NCI-H345 treated with DMSO at 0.1 percent for 48 hours (cell line): ENCODE data around the gene MYL5.
"Not testable (repeated sequence)": the region's sequence is repeated elsewhere in the genome, so short reads cannot be mapped to it uniquely, and the experiment has no call there.

Experiments
- DNase-seq: peaks from one replicate; lab custom pipeline; 2025; ENCODE audit not compliant: unreplicated experiment; lab: John Stamatoyannopoulos, UW

The MYL5 gene

DNA sequence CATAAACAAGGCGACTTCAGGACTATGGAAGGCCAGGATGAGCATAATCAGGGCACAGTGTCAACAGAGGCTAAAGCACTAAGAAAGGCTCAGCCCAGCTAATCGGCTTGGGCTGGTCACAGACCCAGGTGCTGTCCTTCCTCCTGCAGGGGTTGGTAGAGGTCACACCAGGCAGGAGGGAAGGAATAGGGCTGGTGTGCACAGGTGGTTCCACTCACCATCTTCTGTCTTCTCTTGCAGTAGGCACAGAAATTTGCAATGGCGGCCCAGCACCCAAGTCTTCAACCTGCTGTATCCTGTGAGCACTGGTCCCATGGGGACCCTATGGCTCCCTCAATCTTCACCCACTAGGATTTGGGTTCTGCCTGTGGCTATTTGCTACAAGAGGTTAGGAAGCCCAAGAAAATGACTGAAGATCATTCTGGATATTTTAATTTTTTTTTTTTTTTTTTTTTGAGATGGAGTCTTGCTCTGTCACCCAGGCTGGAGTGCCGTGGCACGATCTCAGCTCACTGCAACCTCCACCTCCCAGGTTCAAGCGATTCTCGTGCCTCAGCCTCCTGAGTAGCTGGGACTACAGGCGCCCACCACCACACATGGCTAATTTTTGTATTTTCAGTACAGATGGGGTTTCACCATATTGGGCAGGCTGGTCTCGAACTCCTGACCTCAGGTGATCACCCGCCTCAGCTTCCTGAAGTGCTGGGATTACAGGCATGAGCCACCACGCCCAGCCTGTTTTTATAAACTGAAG lies 4.4 kb upstream of the MYL5 start:
- DNase-seq: not testable (repeated sequence)

DNA sequence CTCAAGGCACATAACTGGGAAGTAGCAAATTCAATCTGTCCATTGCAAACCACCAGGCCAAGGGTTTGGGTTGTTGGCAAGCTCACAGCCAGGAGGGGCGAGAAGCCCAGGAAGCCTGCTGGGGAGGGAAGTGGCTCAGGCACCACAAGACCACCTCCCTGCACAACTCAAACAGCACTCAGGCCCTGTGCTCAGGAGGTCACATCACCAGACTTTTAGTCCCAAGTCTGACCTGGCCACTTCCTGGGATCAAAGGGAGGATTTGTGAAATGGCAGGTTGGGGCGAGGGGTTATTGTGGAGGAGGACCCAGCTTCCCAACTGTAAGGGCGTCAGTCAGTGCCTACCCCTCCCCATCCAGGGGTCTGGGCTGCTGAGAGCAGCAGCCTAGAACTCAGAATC lies 2.6 kb upstream of the MYL5 start:
- no peak for DNase-seq

DNA sequence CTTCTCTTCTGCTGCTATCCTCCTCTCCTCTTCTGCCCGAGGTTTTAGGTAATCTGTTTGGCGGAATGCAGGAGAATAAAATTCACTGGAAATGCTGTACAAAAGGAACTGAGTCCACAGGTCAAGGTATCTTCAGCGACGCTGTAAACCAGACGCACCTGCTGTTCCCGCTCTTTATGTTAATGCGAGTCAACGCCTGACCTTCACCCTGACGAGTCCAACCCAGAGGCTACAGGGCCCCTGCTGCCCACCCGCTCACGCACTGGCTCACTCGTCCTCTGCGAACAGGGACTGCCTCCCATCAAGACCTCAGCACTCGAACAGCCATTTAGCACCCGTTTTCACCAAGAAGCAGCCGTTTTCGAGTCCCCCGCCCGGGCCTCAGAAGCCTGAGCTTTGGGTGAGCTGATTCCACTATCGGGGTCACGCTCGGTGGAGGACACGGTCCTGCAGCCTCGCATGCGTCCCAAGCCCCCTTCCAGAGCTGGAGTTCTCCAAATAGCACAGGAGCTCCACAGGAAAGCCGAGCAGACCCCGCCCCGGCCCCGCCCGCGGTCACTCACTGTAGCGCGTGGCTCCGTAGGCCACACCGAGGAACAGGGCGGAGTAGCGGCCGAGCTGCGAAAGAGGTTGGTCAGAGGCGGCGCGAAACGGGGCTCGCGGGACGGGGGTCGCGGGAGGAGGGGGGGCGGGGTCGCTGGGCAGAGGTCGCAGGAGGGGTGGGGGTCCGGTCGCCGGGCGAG lies 822 bp upstream of the MYL5 start:
- DNase-seq: no peak

DNA sequence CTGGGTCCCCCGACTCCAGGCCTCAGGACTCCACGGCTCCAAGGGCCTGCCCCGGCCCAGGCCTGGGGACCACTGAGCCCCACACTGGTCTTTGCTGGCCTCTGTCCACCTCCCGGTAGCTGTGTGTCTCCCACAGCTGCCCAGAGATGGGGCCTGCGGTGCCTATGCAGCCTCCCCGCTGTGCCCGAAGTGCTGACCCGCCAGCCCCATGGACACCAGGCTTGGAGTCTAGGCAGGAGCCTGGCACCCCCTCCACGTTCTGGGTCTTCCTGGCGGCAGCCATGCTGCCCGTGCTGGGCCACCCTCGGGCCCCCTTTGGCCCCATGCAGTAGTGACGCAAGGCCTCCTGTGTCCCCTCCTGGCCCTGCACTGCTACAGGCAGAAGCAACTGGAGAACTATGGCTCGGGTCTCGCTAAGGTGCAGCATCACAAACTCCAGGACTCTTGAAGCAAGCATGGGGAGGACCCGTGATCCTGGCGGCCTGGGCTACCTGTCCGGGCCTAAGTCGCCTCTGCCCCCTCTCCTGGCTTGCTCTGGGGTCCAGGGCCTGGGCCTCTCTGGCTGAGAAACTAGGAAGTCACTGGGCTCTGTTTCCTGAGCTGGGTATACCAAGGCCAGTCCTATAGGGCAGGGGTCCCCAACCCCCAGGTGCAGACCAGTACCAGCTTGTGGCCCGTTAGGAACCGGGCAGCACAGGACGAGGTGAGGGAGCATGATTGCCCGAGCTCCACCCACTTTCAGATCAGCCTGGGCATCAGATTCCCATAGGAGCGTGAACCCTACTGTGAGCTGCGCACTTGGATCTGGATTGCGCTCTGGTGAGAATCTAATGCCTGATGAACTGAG lies 917 bp downstream of the MYL5 start:
- no peak for DNase-seq

DNA sequence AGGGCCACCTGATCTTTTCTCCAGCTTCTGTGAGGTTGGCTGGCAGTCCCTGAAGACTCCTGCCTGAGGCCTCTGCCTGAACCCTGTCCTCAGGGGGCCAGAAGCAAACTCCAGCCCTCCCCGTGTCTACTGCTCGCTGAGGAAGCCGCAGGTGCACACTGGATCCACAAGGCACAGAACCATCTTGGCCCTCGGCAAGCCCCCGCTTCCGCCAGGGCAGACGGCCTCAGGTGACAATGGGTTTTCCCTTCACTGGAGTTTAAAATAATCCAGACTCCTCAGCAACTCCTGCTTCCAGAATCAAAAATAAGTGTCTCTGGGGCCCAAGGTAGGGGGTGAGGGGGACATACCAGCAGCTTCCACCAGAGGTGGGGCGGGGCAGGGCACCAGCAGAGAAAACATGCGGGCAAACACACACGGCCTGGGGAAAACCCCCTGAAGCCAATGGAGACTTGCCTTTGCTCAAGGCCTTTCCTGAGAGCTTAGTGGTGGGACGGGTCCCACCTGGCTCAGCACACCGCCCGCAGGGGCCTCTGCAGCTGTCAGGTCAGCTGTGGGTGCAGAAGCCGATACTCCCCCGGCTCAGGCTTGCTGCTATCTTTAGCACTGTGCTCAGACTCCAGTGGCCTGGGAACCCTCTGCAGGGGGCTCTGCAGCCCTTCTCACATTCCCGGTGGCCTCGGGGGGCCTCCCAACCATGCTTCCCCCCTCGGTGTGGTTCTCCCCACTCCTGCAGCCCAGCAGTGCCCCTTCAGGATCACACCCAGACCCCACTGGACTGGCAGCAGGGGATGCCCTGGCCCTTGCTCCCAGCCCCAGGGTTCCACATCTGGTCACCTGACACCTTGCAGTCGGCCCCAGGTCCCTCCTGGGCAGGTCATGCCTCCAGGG lies 1.9 kb downstream of the MYL5 start:
- DNase-seq: no peak

DNA sequence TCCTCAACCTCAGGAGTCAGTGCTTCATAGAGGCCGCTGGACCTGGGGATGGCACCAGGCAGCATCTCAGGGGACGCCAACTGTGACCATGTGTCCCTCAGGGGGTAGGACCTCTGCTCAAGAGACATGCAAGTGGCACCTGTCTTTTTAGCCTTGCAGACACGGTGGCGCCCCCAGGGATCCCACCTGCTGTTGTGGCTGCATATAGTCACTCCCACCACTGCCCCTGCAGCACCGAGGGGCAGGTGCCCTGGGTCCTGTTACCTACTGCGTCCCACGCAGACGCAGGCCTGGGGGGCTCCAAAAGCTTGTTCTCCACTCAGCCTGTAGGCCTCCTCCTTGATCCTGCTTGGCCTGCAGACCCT lies 2.5 kb downstream of the MYL5 start:
- no peak for DNase-seq

DNA sequence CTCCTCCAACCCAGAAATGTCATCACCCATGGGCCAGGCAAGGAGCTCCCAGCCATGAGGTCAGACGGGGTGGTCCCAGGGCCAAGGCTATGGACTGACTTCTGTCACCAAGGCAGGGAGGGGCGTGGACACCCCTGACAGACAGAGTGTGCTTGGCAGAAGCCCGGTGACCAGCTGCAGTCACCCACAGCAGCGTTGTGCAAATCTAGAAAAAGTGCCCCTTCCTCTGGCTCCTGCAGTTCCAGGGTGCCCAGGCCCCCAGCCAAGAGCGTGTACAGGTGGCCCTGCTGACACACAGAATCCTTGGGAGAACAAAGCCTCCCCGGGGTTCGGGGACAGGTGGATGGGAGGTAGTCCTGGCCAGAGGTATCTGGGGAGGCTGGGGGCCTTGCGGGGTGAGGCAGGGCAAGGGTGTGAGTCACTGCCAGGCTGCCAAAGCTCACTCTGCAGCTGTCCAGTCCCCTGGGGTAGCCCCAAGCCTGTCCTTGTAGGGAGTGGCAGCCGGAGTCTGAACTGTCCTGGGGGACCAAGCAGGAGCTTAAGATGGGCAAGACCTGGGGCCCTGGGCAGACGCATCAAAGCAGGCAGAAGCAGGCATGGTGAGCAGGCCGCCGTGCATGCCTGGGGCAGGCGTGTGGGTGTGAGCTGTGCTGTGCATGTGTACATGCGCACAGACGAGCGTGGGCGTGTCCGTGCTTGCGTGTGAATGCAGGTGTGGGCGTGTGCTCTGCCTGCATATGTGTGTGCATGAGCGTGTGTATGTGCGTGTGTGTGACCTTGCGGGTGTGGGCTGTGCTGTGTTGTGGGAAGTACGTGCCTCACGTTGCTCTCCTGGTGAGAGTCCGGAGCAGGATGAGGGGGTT lies 3.3 kb downstream of the MYL5 start:
- DNase-seq: peak; percentile 15

DNA sequence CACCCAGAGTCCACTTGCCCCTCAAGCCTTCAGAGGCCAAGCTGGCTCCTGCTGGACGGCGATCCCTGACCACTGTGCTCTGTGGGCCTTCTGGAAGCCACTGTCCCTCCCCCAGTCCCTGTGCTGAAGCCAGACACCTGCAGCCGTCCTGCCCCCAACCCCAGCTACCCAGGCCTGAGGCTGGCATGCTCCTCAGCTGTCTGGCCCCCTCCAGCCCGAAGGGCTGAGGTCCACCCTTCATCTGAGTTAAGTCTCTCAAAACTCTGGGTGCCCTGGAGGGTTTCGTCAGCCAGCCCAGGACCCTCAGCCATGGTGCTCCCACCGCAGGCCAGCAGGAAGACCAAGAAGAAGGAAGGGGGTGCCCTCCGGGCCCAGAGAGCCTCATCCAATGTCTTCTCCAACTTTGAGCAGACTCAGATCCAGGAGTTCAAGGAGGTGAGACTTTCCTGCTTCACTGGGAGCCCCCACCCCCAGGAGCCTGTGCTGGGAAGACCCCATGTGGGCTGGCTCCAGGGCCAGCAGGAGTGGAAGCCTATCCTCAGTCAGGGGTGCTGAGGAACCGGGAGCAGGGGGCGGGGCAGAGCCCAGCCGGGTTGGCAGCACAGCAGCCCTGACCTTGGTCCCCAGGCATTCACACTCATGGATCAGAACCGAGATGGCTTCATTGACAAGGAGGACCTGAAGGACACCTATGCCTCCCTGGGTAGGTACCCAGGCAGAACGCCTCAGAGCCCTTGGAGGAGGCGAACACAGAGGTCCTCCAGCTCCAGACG lies 4.2 kb downstream of the MYL5 start:
- DNase-seq: no peak

DNA sequence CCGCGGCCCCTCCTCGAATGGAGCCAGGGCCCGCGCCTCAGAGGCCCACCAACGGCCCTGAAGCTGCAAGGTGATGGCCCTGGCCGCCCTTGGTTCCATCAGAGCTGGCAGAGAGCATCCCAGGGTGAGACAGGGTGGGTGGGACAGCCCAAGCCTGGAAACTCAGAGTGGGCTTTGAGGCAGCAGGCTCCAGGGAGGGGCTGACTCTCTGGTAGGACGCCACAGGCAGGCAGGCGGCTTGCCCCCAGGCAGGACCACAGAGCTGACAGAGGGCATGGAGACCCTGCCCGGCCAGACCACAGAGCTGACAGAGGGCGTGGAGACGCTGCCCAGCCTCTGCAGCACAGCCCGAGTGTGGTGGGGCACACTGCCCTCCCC lies 4.8 kb downstream of the MYL5 start:
- no peak for DNase-seq

DNA sequence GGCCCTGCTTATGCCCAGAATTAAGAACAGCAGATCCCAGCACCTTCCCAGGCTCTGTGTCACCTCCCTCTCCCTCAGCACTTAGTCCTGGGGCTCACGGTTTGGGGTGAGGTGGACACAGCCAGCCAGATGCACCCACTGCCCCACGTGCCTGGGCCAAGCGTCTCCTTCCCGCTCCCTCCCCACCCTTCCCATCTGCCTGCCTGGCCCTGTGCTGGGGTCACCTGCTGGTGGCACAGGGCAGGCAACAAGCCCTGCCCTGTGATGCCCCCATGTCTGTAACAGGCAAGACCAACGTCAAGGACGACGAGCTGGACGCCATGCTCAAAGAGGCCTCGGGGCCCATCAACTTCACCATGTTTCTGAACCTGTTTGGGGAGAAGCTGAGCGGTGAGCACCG lies 5.3 kb downstream of the MYL5 start:
- DNase-seq: no peak

DNA sequence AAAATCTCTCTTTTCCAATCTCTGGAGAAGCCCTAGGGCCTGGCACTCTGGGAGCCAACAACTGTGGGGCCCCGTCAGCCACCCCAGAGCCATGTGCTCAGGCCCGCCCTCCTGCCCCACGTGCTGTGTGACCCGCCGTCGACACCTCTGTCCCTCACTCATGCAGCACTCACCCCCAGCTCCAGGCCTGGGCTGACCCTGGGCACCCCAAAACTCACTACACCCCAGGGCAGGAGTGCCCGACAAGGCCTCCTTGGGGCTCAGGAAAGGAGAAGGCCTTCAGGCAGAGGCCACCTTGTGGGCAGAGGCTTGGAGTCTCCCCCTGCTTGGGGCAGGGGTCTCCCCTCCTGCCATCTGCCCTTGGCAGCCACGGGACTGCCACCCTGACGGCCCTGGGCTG lies 5.7 kb downstream of the MYL5 start:
- no peak for DNase-seq

DNA sequence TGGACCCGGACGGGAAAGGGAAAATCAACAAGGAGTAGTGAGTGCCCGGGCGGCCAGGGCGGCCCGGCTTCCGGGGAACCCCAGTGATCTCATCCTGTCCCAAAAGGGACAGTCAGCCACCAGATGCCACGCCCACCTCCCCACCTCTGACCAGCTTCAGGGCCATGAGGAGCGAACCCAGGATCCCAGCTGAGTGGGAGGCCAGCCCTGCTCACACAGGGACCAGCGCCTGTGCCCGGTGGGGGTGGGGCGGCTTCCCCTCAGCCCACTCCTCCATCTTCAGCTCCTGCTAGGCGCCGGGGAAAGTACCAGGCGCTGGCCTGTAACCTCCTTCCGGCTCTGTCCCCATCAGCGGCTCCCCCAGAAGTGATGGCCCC lies 6.2 kb downstream of the MYL5 start:
- DNase-seq: no peak

DNA sequence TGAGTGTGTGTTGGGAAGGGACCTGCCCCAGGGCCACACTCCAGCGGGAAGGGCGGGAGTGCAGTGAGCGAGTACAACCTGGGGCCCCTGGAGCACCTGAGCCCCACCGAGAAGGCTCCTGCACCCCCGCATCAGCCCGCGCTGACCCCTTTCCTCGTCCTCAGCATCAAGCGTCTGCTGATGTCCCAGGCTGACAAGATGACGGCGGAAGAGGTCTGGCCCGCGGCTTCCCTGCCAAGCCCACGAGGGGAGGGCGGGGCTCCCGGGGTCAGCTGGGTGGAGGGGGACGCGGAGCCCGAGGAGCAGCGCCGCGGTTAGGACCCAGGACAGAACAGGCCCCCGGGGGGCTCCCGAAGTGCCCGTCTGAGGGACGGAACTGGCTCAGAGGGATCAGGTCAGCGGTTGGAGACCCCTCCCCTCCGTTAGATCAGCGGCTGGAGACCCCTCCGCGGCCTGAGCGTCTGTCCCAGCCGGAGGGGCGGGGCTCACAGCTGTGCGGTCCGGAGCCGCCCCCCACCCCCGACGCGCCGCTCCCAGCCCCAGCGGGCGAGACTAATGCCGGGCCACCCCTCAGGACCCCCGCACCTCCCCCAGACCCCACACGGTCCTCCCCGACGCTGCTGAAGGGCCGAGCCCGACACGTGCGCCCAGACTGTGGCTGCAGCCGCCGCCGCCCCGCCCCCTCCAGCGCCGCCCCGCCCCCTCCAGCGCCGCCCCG lies 6.7 kb downstream of the MYL5 start:
- no peak for DNase-seq

DNA sequence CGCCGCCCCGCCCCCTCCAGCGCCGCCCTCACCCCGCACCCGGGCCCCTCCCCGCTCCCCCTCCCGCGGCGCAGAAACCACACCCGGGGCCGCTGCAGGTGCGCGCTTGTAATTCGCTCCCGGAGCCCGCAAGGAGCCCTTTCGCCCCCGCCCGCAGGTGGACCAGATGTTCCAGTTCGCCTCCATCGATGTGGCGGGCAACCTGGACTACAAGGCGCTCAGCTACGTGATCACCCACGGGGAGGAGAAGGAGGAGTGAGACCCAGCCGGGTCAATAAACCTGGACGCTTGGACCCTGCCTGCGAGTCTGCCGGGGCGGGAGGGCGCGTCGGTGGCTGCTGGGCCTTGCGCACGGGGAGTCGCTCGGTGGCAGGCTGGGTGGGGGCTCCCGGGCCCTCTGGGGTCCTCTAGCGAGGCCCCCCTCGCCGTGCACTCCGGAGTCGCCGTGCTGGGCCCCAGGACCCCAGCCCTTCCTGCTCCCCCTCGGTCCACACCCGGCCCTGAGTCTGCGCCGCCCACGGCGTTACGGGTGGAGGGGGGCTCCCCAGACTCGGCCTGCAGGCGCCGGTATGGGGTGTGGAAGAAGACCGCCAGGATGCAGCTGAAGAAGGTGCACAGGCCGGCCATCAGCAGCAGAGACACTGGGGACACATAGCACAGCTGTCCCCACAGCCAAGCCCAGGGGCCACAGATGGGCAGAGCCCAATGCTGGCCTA lies 7.6 kb downstream of the MYL5 start:
- peak; percentile 20 for DNase-seq

DNA sequence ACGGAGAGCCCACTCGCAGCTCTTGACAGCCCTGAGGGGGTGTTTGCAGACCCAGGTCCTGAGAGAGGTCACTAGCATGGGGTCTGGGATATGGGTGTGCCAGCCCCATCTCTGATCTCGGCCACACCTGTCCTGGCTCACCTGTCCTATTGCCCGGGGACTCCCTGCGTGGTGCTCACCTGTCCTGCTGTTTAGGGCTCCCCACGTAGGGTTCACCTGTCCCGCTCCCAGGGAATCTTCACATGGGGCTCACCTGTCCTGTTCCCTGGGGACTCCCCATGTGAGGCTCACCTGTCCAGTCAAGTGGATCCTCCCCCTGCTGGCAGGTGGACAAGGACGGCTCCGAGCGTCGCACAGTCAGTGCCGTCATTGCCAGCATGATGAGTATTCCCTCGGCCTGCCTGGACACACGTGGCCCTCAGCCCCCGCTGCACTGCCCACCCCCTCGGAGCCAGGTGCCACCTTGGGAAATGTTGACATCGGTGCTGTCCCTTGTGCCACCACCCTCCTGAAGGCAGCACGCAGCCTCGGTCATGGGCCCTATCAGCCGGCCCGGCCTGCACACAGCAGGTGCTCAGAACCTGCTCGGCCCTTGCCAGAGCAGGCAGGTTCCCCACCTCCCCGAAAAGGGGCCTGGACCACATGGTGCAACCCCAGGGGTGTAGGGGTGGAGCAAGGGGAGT lies 8.3 kb downstream of the MYL5 start:
- DNase-seq: no peak

DNA sequence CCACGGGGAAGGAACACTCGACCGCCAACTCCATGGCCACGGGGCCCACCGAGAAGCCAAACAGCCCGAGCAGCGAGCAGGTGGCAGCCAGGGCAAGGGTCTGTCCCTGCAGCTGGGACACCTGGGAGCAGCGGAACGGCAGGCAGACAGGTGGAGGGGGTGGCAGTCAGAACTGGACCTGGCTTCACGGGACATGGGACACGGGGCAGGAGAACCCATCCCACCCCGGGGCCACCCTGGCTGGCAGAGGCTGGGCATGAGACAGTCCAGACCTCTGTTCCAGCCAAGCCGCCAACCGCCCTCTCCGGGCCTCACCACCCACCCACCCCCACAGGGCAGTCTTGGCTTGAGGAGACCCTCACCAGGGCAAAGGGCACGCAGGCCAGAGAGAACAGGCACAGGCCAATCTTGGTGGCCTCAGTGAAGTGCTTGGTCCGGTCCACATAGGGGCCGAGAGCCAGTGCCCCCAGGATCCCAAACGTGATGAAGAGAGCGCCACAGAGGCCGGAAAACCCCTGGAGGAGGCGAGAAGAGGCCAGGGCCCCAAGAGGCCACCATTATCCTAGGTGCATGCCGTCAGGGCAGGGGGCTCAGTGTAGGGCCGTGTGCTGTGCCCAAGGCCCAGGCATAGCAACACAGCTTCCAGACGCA lies 9.0 kb downstream of the MYL5 start:
- DNase-seq: no peak
